Right atrium auricular region (tissue), 2 donors: Measurements from ENCODE around the gene HES5. TPM values are rescaled to one million over a fixed set of nuclear protein-coding genes. Genes with fewer than 3 reads are reported as not detected.

Experiments used
- DNase-seq: peaks from one replicate; pipeline ENCODE4 v3.0.0-alpha.2; 2019; ENCODE audit warnings: low spot score
- H3K27ac ChIP-seq, 2 donors: fragments of 200-600 bp; sonication (generic); 1 replicate in 1 of 2; 2 replicates in 1 of 2; pipeline ENCODE4 v1.5.1; 2016 to 2019
- H3K27me3 ChIP-seq, 2 donors: fragments of 200-600 bp; sonication (generic); one replicate each; pipeline versions ENCODE4 v1.5.1 to v1.6.0; 2017 to 2019
- H3K36me3 ChIP-seq: fragments of 200-600 bp; sonication (generic); one replicate; pipeline ENCODE4 v1.5.1; 2016
- H3K4me1 ChIP-seq, 2 donors: fragments of 200-600 bp; sonication (generic); one replicate each; pipeline versions ENCODE4 v1.5.1 to v1.6.0; 2017 to 2019
- H3K4me3 ChIP-seq, 2 donors: fragments of 200-600 bp; sonication (generic); 1 replicate in 1 of 2; 2 replicates in 1 of 2; pipeline ENCODE4 v1.5.1; 2017 to 2019; ENCODE audit warnings: mild to moderate bottlenecking in 1 of 2, moderate library complexity in 1 of 2
- H3K9me3 ChIP-seq, 2 donors: fragments of 200-600 bp; sonication (generic); one replicate each; pipeline ENCODE4 v1.5.1; 2019
- total RNA-seq, 2 donors: library from RNA; depleted of rRNA; stranded (reverse); fragments of >200 nt; gene quantifications; one replicate each; pipeline ENCODE4 v1.1.0, GENCODE V29; 2016
- TF ChIP-seq, protein P1 (sequence below), 2 donors: fragments of 200-600 bp; sonication (generic); IDR thresholded peaks; one replicate each; pipeline ENCODE4 v1.5.1; 2019; ENCODE audit warnings: antibody characterized with exemption in 2 of 2

HES5 gene
- total RNA-seq, 2 donors from 2014 or later: not detected

GRCh38 chr1:2520806-2521205 is 9.3 kb downstream of the HES5 start:
- H3K4me3 ChIP-seq: no peak overlapping the region
- no peaks in the 10 kb centered on the region for H3K27me3 ChIP-seq
- H3K36me3 ChIP-seq: peaks cover 60% of the 10 kb centered on the region
- H3K9me3 ChIP-seq: no peaks in the 10 kb centered on the region
- no peak for DNase-seq
- peaks cover 0 to 30% of the 10 kb centered on the region in 2 donors for H3K4me1 ChIP-seq
- TF ChIP-seq, protein P1, sequence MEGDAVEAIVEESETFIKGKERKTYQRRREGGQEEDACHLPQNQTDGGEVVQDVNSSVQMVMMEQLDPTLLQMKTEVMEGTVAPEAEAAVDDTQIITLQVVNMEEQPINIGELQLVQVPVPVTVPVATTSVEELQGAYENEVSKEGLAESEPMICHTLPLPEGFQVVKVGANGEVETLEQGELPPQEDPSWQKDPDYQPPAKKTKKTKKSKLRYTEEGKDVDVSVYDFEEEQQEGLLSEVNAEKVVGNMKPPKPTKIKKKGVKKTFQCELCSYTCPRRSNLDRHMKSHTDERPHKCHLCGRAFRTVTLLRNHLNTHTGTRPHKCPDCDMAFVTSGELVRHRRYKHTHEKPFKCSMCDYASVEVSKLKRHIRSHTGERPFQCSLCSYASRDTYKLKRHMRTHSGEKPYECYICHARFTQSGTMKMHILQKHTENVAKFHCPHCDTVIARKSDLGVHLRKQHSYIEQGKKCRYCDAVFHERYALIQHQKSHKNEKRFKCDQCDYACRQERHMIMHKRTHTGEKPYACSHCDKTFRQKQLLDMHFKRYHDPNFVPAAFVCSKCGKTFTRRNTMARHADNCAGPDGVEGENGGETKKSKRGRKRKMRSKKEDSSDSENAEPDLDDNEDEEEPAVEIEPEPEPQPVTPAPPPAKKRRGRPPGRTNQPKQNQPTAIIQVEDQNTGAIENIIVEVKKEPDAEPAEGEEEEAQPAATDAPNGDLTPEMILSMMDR (IDR thresholded peaks at IDR 0.05): no peak
- H3K27ac ChIP-seq: no peak overlapping the region

- Histone ChIP-seq H3K9me3 (no peaks in the 10 kb centered on the region), H3K36me3 (peaks cover 66% of the 10 kb centered on the region), H3K27me3 (no peaks in the 10 kb centered on the region), H3K27ac (no peak overlapping the region), H3K4me1 (peaks cover 0 to 24% of the 10 kb centered on the region in 2 donors), H3K4me3 (no peak overlapping the region)
- DNase-seq: no peak
- TF ChIP-seq, protein P1 (IDR thresholded peaks at IDR 0.05): no peak
Measured at GRCh38 chr1:2520206-2520605, 9.9 kb downstream of the HES5 start.

DNA sequence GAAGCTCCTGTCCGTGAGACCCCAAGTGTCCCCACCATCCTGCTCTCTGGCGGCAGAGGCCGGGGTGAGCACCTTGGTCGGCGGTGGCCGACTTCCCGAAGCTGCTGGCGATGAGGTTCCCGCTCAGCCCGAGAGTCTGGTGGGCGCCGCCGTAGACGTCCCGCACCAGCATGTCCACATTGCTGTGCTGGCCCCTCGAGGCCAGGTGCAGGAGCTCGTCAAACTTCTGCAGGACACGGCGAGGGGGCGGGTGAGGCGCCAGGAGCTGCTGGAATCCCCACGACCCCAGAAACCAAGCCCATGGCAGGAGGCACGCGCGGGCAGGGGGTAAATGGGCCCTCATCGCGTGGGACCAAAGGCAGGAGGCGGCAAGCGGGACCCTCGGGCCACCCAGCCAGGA is 10.3 kb downstream of the HES5 start:
- no peaks in the 10 kb centered on the region for H3K27me3 ChIP-seq
- H3K4me1 ChIP-seq: peaks cover 0 to 19% of the 10 kb centered on the region in 2 donors
- H3K9me3 ChIP-seq: no peaks in the 10 kb centered on the region
- TF ChIP-seq, protein P1 (IDR thresholded peaks at IDR 0.05): no peak
- no peak for DNase-seq
- peaks cover 71% of the 10 kb centered on the region for H3K36me3 ChIP-seq
- no peak overlapping the region for H3K4me3 ChIP-seq
- no peak overlapping the region for H3K27ac ChIP-seq

DNA sequence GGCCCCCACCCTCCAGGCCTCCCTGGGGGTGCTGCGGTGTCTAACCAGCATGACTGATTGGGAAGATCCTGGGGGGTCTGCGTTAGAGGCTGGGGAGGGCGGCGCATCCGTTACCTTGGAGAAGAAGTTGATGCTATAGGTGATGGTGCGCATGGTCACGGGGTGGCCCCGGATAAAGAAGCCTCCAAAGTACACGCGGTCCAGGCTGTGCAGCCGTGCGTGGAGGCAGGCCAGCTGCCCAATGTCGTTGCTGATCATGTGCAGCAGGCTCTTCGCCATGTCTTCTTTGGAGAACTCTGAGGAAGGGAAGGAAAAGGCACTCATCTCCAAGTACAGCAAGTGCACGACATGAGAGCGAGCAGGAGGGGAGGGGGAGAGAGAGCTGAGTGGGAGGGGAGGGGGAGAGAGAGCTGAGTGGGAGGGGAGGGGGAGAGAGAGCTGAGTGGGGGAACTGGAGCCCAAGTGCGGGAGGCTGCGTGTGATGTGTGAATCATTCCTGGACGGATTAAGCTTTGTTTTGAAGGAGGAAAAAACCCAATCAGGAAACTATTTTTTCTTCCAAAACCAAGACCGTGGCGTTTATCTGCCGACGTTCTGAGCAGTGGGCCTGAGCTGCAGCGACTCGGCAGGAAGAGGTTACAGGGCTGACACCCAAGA is 10.9 kb downstream of the HES5 start:
- peaks cover 76% of the 10 kb centered on the region for H3K36me3 ChIP-seq
- TF ChIP-seq, protein P1 (IDR thresholded peaks at IDR 0.05): no peak
- no peak overlapping the region for H3K4me3 ChIP-seq
- H3K4me1 ChIP-seq: peaks cover 0 to 14% of the 10 kb centered on the region in 2 donors
- H3K27ac ChIP-seq: no peak overlapping the region
- no peaks in the 10 kb centered on the region for H3K27me3 ChIP-seq
- H3K9me3 ChIP-seq: no peaks in the 10 kb centered on the region
- no peak for DNase-seq

DNA sequence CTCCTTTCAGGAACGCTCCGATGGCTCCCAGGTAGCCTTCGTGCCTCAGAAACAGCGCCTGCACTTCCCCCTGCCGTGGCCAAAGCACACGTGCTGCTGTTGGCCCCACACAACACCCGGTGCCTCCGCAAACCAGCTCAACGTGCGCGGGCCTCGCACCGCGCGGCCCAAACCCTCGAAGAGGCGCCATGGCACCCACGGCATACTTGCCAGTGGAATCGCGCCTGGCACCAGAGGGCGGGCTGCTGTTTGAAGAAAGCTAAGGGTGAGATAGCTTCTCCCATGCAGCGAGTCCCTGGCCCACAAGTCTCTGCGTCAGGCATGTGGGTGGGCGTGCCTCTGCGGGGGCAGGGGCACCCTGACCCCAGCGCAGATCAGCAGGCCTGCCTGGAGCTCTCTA is 11.5 kb downstream of the HES5 start:
- no peak for DNase-seq
- Histone ChIP-seq H3K36me3 (peaks cover 83% of the 10 kb centered on the region), H3K27ac (no peak overlapping the region), H3K9me3 (no peaks in the 10 kb centered on the region), H3K4me3 (no peak overlapping the region), H3K4me1 (peaks cover 0 to 7% of the 10 kb centered on the region in 2 donors), H3K27me3 (no peaks in the 10 kb centered on the region)
- TF ChIP-seq, protein P1 (IDR thresholded peaks at IDR 0.05): no peak

GRCh38 chr1:2517966-2518365 is 12.1 kb downstream of the HES5 start:
- H3K4me3 ChIP-seq: no peak overlapping the region

More at GRCh38 chr1:2517966-2518365, 12.1 kb downstream of the HES5 start:
- TF ChIP-seq, protein P1 (IDR thresholded peaks at IDR 0.05): no peak
- DNase-seq: no peak
- peaks cover 0 to 2% of the 10 kb centered on the region in 2 donors for H3K4me1 ChIP-seq
- H3K27me3 ChIP-seq: no peaks in the 10 kb centered on the region
- no peaks in the 10 kb centered on the region for H3K9me3 ChIP-seq
- no peak overlapping the region for H3K27ac ChIP-seq
- H3K36me3 ChIP-seq: peaks cover 88% of the 10 kb centered on the region
